Neural progenitor cell (in vitro differentiated cells): ENCODE results near the gene PLA2G5. TPM values are rescaled to one million over a fixed set of nuclear protein-coding genes. Genes with fewer than 3 reads are reported as not detected.

Source experiments
- DNase-seq: peaks from one replicate; pipeline ENCODE4 v3.0.0-alpha.2; 2016; ENCODE audit warnings: low spot score
- H2AFZ ChIP-seq: fragments of 200-600 bp; sonication (generic); replicated peaks from 2 replicates; pipeline ENCODE4 v1.6.1; 2016; ENCODE audit warnings: antibody characterized with exemption
- H3F3A ChIP-seq: fragments of 200-600 bp; sonication (generic); 2 replicates; pipeline ENCODE4 v1.6.1; 2016; ENCODE audit warnings: antibody characterized with exemption, low read depth
- H3K27ac ChIP-seq: fragments of 200-600 bp; sonication (generic); 2 replicates; pipeline ENCODE4 v1.5.1; 2016; ENCODE audit warnings: mild to moderate bottlenecking
- H3K27me3 ChIP-seq: fragments of 200-600 bp; sonication (generic); 2 replicates; pipeline ENCODE4 v1.6.1; 2016; ENCODE audit warnings: mild to moderate bottlenecking, moderate library complexity
- H3K36me3 ChIP-seq: fragments of 200-600 bp; sonication (generic); 2 replicates; pipeline ENCODE4 v1.5.1; 2016
- H3K4me1 ChIP-seq: fragments of 200-600 bp; sonication (generic); 2 replicates; pipeline ENCODE4 v1.6.1; 2016; ENCODE audit warnings: mixed run types
- H3K4me2 ChIP-seq: fragments of 200-600 bp; sonication (generic); 2 replicates; pipeline ENCODE4 v1.6.1; 2016
- H3K4me3 ChIP-seq: fragments of 200-600 bp; sonication (generic); 2 replicates; pipeline ENCODE4 v1.5.1; 2016
- H3K79me2 ChIP-seq: fragments of 200-600 bp; sonication (generic); 2 replicates; pipeline ENCODE4 v1.6.1; 2016; ENCODE audit warnings: low read depth
- H3K9ac ChIP-seq: fragments of 200-600 bp; sonication (generic); 2 replicates; pipeline ENCODE4 v1.6.1; 2016
- H3K9me3 ChIP-seq: fragments of 200-600 bp; sonication (generic); 2 replicates; pipeline ENCODE4 v1.5.1; 2016; ENCODE audit warnings: low read depth
- H4K20me1 ChIP-seq: fragments of 200-600 bp; sonication (generic); 2 replicates; pipeline ENCODE4 v1.6.1; 2016; ENCODE audit warnings: low read depth
- H3K27ac Mint-ChIP-seq: 3 replicates; pipeline ENCODE4 v1.8.0; 2021; ENCODE audit warnings: mixed read lengths
- H3K27me3 Mint-ChIP-seq: 2 replicates; pipeline ENCODE4 v1.8.0; 2022; ENCODE audit warnings: low read depth, mild to moderate bottlenecking, inconsistent platforms, moderate library complexity, mixed read lengths; ENCODE audit not compliant: insufficient read depth
- H3K36me3 Mint-ChIP-seq: 3 replicates; pipeline ENCODE4 v1.8.0; 2021; ENCODE audit warnings: mixed read lengths
- H3K4me1 Mint-ChIP-seq: 3 replicates; pipeline ENCODE4 v1.8.0; 2021; ENCODE audit warnings: mixed read lengths
- H3K4me3 Mint-ChIP-seq: 3 replicates; pipeline ENCODE4 v1.8.0; 2021; ENCODE audit warnings: mild to moderate bottlenecking, moderate library complexity, mixed read lengths
- H3K9me3 Mint-ChIP-seq: 3 replicates; pipeline ENCODE4 v1.8.0; 2020; ENCODE audit warnings: mixed read lengths
- CTCF ChIP-seq: fragments of 200-600 bp; sonication (generic); IDR thresholded peaks from 2 replicates; pipeline ENCODE4 v1.5.1; 2017; ENCODE audit warnings: antibody characterized with exemption, mild to moderate bottlenecking
- EZH2 ChIP-seq: fragments of 200-600 bp; sonication (generic); IDR thresholded peaks from 2 replicates; pipeline ENCODE4 v1.6.1; 2017; ENCODE audit warnings: antibody characterized with exemption, mild to moderate bottlenecking, moderate library complexity
- EZH2phosphoT487 ChIP-seq: fragments of 200-600 bp; sonication (generic); IDR thresholded peaks from 2 replicates; pipeline ENCODE4 v1.6.1; 2017; ENCODE audit warnings: antibody characterized with exemption
- total RNA-seq: library from RNA; depleted of rRNA; stranded (reverse); fragments of >200 nt; gene quantifications from 2 replicates; pipeline ENCODE4 v1.2.3, GENCODE V29; 2015; ENCODE audit warnings: low replicate concordance

PLA2G5 gene
- total RNA-seq, 1 donor from 2014 or later: not detected

GRCh38 chr1:20082772-20083171 is 12.8 kb downstream of the PLA2G5 start:
- no peak overlapping the region for H3K4me2 ChIP-seq
- H3K4me3 ChIP-seq: no peak overlapping the region
- no peaks in the 10 kb centered on the region for H3K27me3 ChIP-seq
- no peak overlapping the region for H3K4me3 Mint-ChIP-seq
- DNase-seq: no peak
- H3K79me2 ChIP-seq: no peaks in the 10 kb centered on the region
- no peak overlapping the region for H3K9ac ChIP-seq
- H3K36me3 ChIP-seq: no peaks in the 10 kb centered on the region
- H3K4me1 ChIP-seq: no peaks in the 10 kb centered on the region
- no peaks in the 10 kb centered on the region for H4K20me1 ChIP-seq
- peaks cover 6% of the 10 kb centered on the region for H3K27me3 Mint-ChIP-seq
- TF ChIP-seq EZH2: no peak
- no peak for TF ChIP-seq CTCF
- no peak for TF ChIP-seq EZH2phosphoT487
- no peak overlapping the region for H3K27ac Mint-ChIP-seq
- no peaks in the 10 kb centered on the region for H3K9me3 Mint-ChIP-seq
- H3F3A ChIP-seq: no peaks in the 10 kb centered on the region
- no peak overlapping the region for H3K27ac ChIP-seq
- no peaks in the 10 kb centered on the region for H3K36me3 Mint-ChIP-seq
- H2AFZ ChIP-seq: no peak overlapping the region
- no peaks in the 10 kb centered on the region for H3K9me3 ChIP-seq
- H3K4me1 Mint-ChIP-seq: no peaks in the 10 kb centered on the region

- Mint-ChIP-seq H3K36me3 (no peaks in the 10 kb centered on the region), H3K9me3 (no peaks in the 10 kb centered on the region), H3K27me3 (peaks cover 6% of the 10 kb centered on the region), H3K4me3 (no peak overlapping the region), H3K4me1 (no peaks in the 10 kb centered on the region), H3K27ac (no peak overlapping the region)
- H3F3A ChIP-seq: no peaks in the 10 kb centered on the region
- no peak overlapping the region for H3K4me2 ChIP-seq
- no peaks in the 10 kb centered on the region for H3K79me2 ChIP-seq
- no peaks in the 10 kb centered on the region for H3K9me3 ChIP-seq
- TF ChIP-seq CTCF: no peak
- TF ChIP-seq EZH2phosphoT487: no peak
- no peak for TF ChIP-seq EZH2
- H3K4me1 ChIP-seq: no peaks in the 10 kb centered on the region
- no peaks in the 10 kb centered on the region for H3K36me3 ChIP-seq
- H4K20me1 ChIP-seq: no peaks in the 10 kb centered on the region
- H3K27me3 ChIP-seq: no peaks in the 10 kb centered on the region
- H3K27ac ChIP-seq: no peak overlapping the region
- H3K9ac ChIP-seq: no peak overlapping the region
- H2AFZ ChIP-seq: no peak overlapping the region
- H3K4me3 ChIP-seq: no peak overlapping the region
- no peak for DNase-seq
Observed at GRCh38 chr1:20083178-20083944, 13.4 kb downstream of the PLA2G5 start.

- Histone ChIP-seq H3F3A (no peaks in the 10 kb centered on the region), H4K20me1 (no peaks in the 10 kb centered on the region), H3K79me2 (no peaks in the 10 kb centered on the region), H3K9me3 (no peaks in the 10 kb centered on the region), H3K4me3 (no peak overlapping the region), H3K36me3 (no peaks in the 10 kb centered on the region), H3K4me1 (no peaks in the 10 kb centered on the region), H3K27ac (no peak overlapping the region), H3K4me2 (no peak overlapping the region), H3K27me3 (no peaks in the 10 kb centered on the region), H2AFZ (no peak overlapping the region), H3K9ac (no peak overlapping the region)
- no peak for DNase-seq
- Mint-ChIP-seq H3K36me3 (no peaks in the 10 kb centered on the region), H3K27ac (no peak overlapping the region), H3K27me3 (peaks cover 6% of the 10 kb centered on the region), H3K4me3 (no peak overlapping the region), H3K4me1 (no peaks in the 10 kb centered on the region), H3K9me3 (peaks cover 4% of the 10 kb centered on the region)
- TF ChIP-seq CTCF: no peak
- no peak for TF ChIP-seq EZH2
Observed at GRCh38 chr1:20086800-20087199, 16.8 kb downstream of the PLA2G5 start.
